GM18870 (cell line): ENCODE data around the gene NTF3.

Experiments used
- ATAC-seq: cut with Tn5 transposase; IDR thresholded peaks from one replicate; pipeline ENCODE4 v1.9.1; 2021; ENCODE audit warnings: moderate library complexity; ENCODE audit not compliant: unreplicated experiment

NTF3 gene

DNA sequence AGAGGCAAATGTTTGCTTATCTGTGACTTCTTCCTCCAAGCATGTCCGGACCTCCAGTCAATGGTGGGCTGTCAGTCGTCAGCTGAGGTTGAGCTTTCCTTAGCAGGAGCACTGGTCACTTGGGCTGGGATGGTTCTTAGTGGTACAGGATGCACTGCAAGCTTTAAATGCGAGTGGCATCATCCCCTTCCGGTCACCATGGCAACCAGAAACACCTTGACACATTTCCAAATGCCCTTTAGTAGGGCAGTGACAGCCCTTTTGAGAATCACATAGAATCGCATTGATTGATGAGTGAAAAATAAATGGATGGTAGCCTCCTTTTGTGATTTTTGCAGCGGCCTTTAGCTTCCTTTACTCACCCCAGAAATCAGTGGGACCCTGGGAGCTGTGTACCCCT, 24.1 kb downstream of the NTF3 start:
- ATAC-seq, result no peak

DNA sequence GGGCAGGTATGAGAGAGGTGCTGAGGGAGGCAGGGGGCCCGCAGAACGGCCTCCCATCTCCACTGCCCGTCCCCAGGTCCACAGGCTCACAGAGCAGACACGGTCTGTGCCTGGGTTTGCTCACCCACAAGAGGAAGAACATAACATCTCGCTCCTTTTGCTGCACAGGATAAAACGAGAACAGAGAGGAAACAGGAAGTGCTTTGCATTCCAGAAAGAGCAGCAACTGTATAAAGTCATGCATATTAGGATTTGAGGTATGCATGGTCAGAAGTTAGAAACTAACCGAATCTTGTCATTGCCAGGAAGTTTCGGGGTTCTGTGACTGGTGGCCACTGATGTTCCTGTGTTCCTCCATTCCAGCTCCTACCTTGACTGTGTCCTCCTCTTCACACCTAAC, 25.0 kb downstream of the NTF3 start:
- no peak for ATAC-seq

DNA sequence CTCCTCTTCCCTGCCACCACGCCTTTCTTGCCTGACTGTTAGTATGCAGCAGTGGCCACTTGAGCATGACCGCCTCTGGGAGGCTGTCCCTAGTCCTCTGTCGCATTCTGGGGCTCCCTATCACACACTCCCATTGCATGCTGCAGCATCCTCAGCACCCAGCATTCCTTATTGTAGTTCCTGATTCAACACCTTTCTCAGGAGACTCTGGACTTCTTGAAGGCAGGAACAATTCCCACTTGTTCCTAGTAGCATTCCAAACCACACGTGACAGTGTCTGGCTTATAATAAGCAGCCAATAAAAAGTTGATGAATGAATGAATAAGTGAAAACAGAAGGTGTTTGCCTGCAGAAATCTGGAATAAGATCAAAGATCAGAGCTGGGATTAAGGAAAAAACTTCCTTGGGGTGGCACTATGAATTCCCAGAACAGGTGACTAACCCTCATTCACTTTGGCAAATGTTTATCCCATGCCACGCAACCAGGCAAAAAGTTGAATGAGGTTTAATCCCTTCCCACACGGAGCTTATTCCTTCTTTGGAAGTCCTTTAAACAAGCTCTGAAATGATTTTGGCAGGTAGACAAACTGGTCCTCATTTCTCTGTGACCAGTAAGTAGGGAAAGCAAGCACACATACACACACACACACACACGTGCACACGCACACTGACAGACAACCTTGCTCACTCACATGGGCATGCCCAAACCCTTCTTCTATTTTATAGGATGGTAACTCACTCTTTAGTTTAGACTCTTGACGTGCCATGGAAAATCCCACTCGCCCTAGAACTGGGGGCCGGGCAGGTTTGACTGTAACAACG, 26.5 kb downstream of the NTF3 start:
- no peak for ATAC-seq

DNA sequence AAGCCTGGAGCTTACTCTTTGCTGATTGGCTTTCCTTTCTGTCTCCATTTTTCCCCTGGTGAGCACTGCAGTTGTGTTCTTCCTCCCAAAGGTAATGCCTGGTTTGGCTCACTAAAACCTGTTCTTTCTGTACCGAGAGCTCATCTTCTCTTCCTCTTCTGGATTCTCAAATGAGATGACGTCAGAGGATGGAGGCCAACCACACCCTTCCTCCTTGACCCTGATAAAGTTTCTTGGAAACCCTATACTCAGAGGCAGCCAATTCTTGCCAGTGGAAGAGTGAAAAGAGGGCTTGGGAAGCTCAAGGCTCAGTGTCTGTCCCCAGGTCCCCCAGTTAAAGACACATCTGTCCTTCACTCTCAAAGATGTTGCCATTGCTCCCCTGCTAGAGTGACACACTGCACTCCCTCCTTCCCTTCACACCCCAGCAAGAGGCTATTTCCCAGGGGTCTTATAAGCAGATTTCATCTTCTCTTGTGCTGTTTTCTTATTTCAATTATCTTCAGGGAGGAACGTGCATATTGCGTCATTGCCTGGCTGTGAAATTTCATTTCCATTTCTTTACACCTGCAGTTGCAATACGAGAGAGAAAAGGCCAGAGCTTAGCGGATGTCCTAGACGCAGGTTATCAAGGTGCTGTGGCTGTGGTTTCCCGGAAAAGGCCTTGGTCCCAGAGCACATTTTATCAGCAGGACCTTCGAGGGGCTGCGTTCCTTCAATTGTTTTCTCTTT, 27.3 kb downstream of the NTF3 start:
- ATAC-seq, result no peak

DNA sequence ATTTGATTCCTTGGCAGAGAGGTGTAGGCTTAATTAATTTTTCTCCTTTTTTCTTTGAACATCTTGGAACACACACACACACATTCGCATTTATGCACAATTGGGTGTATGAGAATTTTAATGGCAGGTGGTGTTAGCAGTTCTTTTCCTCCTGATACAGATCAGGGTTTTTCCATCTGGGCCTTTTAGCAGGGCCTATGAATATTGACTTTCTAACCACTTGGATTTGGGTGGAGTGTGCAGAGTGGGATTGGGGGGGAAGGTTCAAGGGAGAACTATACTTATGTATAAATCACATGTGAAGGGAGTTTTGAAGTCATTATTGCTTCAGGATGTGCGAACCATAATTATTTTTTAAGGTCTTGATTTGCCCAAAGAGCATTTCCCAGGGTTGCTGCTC, 28.9 kb downstream of the NTF3 start:
- no peak for ATAC-seq

DNA sequence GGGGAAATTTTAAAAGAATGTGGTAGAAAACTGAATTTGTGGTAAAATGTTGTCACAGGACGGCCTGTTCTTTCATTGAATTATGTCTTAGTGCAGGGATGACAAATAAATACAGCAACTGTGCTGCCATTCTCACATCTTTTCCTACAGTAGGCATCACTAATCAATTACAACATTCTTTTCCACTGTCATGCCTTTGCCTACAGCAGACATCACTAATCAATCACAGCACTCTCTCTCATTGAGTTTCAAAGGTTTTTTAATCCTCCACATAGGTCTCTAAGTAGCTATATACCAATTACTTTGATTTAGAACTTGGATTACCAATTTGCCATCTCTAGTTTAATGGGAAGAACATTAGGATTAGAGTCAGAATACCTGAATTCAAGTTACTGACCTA, 30.1 kb downstream of the NTF3 start:
- no peak for ATAC-seq

DNA sequence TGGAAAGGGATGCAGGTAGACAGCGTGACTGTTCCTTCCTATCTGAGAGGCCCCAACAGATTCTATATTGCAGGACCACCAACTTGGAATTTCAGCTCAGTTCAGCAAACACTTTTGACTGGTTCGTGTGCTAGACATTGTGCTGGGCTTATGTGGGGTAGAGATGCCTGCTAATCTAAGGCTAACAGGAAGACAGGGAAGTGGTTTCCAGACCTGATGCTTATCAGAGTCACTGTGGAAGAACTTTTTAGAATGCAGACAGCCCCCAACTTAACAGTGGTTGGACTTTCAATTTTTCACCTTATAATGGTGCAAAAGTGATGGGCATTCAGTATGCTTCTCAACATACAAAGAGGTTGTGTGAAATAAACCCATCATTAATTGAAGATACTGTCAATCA, 32.2 kb downstream of the NTF3 start:
- no peak for ATAC-seq

DNA sequence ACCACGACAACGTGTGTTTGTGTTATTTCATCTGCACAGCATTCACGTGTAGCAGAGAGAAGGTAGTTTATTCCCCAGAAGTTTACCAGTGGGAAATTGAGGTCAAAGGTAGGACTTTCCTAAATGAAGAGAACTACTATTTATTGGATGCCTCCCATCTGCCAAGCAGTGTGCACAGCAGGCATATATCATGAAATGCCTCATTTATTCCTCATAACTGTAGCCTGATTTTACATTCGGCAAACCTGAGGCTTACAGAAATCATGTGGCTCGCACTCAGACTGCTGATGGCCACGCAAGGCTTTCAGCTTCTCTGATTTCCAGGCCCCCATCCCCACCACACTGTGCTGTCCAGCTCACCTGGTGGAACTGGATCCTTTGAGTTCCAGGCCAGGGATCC, 33.5 kb downstream of the NTF3 start:
- ATAC-seq, result no peak

DNA sequence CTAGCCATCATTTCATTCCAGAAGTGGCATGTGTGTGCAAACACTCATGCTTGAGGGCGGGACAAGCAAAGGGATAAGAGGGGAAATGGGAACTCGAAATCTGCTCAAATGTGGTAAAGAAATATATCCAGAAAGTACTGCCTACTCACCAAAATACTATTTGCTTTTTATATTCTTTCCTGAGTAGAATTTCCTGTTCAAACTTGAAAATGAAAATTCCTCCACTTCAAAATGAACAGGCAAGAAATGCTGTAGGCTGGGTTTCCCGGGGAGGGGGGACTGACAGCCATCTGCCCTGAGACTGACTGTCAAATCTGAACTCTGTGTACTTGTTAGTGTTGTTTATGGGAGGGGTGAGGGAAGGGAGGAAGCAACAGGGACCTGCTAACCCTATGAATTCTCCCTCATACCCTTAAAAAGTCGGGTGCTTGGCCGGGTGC, 34.6 kb downstream of the NTF3 start:
- no peak for ATAC-seq

DNA sequence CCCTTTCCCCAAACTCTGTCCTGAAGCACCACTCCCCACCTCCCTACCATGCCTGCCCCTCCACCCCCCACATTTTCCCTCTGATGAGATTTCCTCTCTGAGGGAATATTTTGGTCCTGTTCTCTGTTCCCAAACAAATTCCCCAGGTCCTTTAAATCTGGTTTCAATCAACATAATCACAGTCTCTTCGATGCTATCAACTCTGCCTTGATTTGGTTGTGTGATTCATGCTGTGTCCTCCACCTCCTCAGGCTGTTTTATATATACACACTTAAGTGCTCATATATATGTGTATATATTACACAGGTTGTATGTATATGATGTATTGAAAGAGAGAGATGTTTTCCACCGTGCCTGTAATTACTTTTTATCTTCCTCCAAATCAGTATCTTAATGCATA, 36.0 kb downstream of the NTF3 start:
- ATAC-seq, result no peak

DNA sequence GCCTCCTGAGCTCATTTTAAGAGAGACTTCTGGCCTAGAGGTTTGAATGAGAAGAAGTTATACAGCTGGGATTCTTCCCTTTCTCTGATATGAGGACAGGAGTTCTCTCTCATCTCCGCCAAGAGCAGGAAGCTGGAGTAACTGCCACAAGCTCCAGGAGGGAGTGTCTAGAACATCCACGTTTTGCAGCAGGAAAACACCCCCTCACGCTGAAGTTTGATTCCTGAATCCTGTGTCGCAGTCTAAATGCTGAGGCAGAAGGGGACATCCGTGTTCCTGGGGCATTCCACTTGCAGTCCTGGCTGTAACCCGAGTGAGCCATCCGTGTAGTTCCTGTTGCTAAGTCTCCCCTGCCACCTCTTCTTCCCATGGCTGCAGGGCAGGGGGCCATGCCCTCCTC, 38.3 kb downstream of the NTF3 start:
- no peak for ATAC-seq

DNA sequence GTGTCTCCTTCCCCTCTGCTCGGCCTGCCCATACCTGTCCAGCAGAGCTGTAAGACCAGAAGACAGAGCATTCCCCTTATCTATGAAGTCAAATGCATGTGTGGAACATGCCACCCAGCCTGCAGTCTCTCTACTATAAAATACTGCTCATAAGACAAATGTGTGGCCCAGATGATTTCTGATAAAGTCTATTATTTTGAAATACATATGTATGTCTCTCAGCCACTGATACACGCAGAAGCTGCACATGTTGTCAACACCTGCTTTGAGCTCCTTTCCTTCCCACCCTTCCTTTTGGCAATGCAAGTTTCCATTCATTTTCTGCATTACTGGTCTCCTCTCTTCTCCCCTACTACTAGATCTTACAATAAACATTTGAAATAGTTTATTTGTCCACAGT, 38.8 kb downstream of the NTF3 start:
- no peak for ATAC-seq

DNA sequence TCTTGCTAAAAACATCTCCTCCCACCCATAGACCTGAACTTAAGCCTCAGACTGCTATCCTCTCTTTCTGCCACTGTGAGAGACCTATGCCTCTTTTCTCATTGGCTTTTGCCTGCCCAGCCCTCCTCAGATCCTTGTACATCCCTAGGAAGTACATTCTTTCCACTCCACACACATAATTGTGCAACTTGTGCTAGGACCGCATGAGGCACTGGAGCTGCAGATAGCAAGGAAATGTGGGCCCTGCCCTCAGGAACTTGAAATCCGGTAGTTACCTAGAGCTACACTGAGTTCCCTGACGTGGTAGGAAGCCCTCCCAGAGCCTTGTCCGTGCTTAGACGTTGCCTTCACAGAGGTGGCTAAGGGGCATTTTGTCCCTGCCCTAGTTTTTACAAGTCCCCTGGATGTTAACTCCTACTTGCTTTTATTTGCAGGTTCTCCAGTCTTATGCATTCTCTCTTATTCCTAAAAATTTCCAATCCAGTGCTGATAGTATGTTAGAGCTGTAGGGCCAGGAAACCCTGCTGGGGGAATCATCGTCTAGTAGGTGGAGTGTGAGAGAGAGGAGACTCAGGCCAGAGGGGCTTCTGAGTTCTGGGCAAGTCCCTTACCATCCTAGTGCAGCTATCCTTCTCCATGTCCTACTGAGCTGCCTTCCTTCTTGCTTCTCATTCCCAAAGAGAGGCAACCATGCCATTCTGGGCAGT, 41.3 kb downstream of the NTF3 start:
- ATAC-seq, result no peak

DNA sequence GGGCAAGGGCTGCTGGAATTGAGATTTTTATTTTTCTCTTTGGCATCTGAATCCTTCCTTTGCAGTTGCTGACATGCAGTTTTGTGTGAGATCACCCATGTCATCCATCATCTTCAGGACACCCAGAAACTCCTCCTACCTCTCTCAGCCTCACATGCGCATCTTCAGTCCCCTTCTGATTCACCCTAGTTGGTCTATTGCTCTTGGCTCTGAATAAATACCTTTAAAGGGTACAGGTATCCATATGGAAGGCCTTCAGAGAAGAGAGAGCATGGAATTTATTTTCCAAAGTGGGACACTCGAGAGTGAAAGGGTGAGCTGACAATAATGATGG, 41.8 kb downstream of the NTF3 start:
- no peak for ATAC-seq

DNA sequence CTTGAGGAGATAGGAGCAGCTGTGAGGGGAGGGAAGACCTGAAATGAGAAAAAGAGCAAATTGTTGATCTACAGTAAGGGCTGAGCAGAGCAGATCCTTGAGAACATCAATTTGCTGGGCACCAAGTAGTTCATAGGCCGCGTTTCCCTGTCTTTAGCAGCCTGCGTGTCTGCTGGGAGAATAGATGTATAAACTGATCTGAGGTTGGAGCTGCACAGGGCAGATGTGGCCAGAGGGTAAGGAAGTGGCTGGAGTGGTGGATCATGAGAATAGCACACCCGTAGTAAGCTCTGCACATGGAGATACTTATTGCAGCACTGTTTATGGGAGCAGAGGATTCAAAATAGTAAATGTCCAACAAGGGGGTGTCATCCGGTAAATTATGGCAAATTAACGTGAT, 44.4 kb downstream of the NTF3 start:
- ATAC-seq, result no peak

DNA sequence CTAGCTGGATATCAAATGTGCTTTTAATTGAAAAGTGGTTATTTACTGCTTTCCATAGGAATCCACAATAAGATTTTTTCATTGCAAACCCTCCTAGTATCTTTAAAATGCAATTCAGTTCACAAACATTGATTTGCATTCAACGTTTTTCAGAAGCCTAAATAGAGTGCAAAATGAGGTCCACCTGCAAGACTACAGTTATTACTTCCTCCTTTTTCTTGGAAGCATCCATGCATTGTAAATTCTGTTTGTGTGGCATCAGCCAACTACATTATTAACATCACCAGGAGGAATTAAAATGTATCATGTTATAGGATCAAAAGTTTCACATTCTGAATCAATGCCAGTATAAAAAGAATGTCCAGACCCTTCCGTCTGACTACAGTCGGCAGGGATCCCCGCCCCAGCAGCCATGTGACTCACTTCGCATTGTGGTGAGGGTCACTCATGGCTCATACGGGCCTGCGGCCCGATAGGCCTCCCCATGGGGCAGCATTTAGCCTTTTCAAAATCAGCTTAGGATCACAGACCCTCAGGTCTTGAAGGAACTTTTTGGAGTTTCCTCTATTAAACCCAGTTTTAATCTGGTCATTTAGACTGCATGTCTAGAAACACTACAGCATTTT, 46.3 kb downstream of the NTF3 start:
- no peak for ATAC-seq

DNA sequence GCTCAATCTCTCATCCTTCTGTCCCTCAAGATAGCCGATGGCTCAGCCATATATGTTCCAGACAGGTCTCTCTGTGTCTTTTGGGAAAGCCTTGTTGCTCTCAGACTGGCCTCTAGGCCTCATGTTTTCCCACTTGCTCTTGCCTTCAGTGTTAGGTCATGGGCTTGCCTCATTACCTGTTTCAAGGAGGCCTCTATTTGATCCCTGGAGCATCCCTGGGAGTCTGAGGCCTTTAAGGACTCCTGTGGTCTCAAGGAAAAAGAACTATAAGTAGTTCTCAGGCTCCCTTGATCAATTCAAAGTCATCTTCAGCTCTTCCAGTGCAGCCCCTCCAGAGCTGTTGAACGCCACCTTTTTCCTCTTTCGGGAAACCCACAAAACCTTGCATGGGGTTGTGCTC, 47.9 kb downstream of the NTF3 start:
- no peak for ATAC-seq

DNA sequence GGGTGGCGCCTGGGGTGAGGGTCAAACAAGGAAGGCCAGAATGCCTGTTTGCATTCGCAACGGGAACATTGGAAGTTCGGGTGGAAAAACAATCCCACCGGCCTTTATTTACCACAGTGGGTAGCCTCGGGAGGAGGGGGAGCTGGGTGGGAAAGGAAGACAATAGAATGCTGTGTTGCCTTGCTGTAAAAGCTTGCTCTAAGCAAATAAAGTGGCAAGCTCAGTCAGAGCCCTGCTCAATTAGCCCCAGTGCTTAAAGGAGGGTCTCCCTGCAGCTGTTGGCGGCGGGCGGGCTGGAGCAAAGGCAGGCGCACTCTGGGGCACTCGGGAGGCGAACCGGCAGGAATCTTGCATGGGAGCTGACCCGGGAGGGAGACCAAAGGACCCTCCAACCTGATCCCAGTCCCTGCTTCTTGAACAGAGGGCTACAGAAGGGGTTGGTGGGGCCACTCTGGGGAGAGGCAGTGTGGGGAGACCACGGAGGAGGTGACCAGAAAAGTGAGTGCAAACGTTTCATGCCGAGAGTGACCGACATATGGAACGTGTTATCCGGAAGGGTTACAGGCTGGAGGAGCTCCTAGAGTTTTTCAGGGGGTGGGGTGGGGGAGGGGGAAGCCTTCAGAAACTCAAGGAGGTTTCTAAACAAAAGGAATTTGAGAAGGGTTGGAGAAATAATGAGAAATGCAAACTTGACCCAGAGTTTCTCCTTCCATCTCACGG, 48.5 kb downstream of the NTF3 start:
- no peak for ATAC-seq

DNA sequence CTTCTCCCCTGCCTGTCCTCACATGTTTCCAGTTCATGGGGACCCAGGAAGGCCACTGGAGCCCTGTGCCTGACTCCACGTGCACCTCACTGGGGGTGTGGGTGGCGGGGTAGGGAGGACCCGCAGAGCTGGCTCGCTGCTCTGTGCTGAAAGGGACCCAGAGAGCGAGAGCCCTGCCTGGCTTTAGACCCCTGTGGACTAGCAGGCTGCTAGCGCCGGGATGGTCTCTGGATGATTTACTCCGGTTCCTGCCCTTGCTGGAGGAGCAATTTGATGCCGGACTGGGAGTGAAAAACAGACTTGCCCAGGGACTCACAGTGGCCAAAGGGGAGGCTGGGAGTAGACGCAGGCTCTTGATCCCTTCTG, 49.0 kb downstream of the NTF3 start:
- no peak for ATAC-seq

DNA sequence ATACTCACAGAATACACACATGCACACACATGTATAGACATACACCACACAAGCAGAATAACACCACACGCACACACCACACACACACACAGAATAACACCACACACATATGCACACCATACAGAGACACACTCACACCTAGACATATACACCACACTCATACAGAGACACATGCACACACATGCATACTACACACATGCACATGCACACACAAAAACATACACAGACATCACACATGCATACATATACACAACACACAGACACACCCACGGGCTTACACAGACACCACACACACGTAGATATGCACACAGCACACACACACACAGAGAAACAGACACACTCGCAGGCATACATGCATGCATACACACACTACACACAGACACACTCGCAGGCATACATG, 49.7 kb downstream of the NTF3 start:
- ATAC-seq, result no peak

DNA sequence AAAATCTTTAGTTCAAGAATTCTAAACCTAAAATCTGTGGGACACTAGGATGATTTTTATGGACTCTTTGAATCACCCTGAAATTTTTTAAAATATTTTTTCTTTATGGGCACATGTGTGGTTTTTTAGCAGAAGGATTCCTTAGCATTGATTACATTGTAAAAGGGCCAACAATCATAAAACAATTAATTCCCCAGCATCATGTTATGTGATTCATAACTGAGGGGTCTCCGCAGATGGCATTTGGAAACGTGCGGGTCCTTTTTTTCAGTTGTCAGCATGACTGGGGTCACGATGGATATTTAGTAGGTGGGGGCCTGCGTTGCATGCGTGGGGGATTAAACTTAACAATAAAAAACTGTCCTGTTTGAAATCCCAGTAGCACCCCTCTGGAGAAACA, 52.5 kb downstream of the NTF3 start:
- no peak for ATAC-seq
